RPMI8226 (cell line): Measurements from ENCODE around the gene MRPS14.

Experiments used
- DNase-seq: peaks from one replicate; pipeline ENCODE4 v3.0.0-alpha.2; 2015

The MRPS14 gene

DNA sequence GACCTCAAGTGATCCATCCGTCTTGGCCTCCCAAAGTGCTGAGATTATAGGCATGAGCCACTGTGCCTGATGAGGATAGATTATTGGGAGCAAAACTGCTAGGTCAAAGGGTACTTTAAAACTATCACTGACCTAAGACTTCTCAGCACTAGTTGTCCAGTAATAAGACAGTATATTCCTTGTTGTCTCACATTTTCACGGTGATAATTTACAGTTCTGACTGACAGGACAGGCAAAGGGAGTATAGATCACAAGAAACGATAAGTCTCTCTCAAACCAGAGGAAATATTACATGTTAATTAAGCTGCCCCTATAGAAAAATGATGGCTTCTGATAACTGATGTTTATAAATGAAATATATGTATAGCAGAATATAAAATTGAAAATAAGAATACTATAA lies 3.7 kb downstream of the MRPS14 start:
- DNase-seq: no peak

DNA sequence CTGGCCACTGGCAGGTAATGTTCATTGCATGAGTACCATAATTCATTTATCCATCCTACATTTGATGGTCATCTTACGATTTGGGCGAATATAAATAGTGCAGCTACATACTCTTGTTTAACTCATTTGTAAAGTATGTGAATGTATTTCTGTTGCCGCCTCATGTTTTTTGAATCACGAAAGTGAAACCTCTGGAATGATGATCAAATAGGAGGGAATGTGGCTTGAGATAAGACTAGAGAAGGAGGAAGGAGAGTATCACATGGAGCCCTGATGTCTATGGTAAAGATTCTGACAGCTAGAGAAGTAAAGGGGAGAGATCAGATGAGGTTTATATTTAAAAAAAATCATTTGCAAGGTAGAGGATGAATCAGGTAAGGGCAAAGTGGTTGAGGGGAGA lies 8.0 kb downstream of the MRPS14 start:
- DNase-seq: no peak

DNA sequence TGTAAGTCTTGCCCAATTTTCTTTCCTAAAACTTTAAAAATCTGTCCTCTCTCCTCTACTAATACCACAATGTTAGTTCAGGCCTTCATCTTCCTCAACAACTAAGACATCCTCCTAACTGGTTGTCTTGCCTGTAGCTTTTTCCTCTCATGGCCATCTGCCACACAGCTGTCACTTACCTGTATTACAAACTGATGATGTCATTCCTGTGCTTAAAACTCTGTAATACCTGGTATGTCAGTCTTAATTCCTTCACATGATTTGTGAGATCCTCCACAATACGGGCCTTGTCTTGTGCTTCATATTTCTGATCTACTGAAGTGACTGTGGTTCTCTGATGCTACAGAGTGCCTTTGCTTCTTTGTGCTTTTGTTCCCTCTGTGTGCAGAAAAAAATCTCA lies 9.8 kb downstream of the MRPS14 start:
- DNase-seq: no peak

DNA sequence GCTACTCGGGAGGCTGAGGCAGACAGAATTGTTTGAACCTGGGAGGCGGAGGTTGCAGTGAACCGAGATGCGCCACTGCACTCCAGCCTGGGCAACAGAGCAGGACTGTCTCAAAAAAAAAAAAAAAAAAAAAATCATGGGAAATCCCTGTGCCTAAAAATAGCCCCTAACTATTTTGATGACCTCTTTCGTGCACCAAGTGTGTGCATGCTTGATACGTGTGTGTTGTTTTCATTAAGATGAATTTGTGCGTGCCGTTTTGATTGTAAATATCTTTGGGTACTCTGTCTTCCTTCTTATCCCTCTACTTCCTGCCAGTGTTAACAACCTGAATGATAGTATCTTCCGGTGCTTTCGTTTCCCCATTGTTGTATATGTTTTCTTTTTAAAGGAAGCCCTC lies 13.7 kb downstream of the MRPS14 start:
- DNase-seq: no peak

DNA sequence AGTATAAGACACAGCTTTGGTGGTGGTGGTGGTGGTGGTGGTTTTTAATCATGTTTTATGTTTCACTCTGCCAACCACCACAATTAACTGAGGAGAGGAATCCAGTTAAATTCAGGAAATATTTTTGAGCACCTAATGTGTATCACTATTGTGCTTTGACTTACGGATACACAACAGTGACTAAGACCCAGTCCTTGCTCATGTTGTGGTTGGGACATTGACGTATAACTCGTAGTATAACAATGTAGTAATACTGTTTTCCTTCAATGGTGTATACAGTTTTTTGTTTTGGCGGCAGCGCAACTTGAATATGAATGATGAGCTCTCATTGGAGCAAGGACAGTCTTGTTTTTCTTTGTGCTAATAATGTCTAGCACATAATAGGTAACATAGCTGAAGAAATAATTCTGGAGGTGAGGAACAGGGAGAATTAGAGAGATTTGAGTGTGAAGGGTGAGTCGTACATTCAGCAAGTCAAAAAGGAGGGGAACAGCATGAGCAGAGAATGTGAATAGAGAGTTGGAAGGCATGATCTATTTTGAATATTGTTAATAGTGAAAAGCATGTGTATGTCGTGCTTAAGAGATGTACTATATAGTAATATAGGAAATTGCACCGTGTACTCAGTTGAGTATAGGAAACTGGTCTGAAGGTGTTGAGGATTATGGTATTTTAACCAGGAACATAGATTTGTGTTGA lies 18.0 kb downstream of the MRPS14 start:
- DNase-seq: no peak

DNA sequence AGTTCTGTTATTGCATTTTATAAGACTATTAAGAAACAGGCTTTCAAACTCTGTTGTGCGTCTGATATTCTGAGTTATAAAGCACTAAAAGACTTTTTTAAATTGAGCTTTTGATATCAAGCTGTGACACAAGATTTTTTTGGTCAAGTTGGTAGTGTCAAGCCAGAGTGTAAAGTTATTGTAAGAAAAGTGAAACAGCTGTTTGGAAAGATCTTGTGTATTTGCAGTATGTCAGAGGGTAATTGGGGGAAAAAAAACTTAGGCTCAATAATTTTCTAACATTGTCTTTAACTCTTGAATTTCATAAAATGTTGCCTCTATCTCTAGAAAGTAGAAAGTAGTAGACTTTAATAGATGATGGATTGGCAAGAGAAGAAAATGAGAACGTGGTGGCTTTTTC lies 19.7 kb downstream of the MRPS14 start:
- no peak for DNase-seq

DNA sequence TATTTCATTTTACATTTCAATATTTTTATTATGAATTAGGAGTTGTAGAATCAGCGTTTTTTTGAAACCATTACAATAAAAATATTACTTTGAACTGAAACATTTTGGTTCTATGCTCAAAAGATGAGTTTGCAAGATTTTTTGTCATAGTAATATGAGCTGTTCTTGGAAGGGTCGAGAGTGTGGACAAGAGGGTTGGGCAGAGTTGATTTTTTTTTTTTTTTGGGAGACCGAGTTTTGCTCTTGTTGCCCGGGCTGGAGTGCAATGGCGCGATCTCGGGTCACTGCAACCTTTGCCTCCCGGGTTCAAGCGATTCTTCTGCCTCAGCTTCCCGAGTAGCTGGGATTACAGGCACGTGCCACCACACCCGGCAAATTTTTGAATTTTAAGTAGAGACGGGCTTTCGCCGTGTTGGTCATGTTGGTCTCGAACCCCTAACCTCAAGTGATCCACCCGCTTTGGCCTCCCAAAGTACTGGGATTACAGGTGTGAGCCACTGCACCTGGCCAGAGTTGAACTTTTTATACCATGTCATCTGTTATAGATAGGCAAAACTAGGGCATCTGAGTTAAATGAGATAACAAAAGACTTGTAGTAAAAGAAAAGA lies 20.2 kb downstream of the MRPS14 start:
- no peak for DNase-seq

DNA sequence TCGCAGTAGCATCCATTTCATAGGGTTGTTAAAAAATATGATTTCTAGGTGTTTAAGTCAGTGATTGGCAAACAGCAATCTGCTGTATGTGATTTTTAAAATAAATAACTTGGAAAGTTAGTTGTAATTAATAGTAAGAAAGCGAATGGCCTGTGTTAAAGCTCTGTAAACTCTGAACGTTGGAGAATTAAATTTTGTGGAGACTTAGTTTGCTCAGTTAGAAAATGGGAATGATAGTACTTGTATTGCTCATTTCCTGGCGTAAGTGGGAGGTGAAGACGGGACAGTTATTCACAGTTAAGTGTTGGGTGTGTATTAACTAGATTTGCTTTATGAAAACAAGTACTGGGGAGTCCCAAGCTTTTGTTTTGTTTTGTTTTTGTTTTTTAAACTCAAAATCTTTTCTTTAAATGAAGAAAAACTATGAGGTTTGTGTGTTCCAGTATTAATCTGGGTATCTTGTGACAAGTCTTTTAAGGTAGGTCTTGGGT lies 22.5 kb downstream of the MRPS14 start:
- no peak for DNase-seq

DNA sequence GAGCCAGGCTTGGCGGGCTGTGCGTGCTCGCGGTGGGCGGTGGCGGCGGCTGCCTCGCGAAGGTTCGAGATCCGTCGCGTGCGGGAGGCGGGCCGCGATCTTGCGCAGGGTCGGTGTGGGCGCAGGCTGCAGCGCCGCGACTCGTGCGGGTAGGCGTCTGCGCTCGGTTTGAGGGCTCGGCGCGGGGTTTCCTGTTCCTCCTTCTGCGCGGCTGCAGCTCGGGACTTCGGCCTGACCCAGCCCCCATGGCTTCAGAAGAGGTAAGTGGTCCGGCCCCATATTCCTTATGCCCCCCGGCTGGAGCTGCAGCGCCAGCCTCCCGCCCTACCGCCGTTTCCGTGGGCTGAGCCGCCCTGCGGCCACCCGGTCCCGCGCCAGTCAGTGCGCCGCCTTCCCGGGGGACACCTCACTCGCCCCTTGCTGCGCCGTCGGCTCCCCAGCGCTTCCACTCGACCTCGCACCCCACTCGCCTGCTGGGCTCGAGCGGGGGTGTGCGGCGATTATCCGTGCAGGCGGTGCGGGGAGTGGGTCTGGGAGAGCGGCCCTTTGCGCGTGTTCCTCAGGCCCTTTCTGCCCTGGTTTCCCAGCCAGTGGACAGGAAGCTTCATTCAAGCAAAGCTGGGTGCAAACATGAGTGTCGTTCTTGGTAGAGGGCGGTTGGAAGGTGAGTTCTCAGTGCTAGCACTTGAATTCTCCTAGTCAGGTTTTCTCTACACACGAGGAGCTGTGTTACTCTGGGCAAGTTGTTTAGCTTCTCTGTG lies 23.1 kb downstream of the MRPS14 start, which contains the start of gene CACYBP:
Gene CACYBP, plus strand, starts transcription at position 12 of the 761 bp plus-strand sequence. Its CDS starts 234 bp downstream, at position 246.
- peak; percentile 55 for DNase-seq

DNA sequence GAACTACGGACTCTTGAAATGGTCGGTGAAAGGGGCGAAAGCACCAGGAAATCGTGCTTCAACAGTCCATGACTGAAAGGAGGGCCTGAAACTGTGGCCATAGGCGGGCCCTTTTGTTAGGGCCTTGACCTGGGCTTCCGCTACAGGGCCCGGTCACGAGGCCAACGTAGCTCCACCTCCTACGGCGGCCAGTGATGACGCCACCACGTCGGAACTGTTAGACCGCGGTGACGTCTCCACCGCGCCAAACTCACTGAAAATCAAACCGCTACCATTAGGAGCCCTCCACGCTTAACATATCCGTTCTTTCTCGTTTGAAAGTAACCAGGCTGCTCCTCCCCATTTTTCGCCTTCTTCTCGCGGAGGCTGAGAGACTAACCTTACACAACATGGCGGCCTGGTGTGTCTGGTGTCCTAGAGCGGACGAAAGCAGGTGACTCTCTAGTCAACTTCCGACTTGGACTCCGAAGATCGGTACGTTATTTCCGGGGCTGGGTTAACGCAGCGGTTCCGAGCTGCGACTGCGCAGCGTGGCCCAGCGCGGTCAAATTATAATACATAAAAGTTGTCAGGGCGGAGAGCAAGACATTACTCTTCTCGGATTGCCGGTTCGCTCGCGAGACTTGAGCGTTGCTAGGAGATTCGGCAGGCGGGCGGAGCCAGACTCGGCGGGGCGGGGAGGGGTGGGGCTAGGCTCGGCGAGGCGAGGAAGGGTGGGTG lies 23.8 kb downstream of the MRPS14 start:
- DNase-seq: peak; percentile 99

DNA sequence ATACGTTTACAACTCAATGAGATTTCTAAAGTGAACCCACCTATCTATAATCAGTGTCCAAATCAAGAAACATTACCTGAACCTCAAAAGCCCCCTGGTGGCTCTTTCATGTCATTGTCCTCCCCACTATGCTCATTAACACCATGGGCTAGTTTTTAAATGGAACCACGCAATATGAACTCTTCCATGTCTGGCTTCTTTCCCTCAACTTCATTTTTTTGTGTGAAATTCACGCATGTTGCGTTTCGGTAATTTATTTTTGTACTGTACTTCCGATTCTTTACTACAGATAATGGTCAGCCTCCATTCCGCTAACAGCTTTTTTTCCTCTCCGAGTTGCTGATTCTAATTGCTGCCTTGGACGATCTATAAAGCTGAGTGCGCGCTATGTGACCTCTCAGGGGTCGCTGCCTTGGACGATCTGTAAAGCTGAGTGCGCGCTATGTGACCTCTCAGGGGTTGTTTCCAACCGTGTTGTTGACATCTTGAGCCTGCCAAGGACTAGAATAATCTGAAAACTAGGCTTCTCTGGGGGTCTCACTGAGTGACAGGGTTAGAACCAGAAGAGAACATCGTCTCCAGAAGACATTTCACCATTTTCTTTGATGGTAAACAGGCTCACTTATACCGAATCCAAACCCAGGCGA lies 24.5 kb downstream of the MRPS14 start:
- peak; percentile 82 for DNase-seq

DNA sequence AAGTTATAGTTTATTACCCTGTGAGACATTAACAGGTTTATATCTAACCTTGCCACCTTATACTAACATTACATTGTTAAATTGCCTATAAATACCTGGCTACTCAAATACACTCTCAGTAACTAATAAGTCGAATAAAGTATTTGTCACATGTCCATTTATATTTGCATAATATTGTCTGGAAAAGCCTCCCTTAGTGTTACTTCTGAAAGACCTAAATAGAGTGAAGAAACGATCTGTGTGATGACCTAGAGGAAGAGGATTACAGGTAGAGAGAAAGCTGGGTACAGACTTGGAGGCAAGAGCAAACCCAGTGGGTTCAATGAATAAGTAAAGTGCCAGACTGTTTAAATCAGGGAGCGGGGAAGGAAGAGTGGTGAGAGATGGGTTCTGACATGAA lies 26.2 kb downstream of the MRPS14 start:
- DNase-seq: no peak

DNA sequence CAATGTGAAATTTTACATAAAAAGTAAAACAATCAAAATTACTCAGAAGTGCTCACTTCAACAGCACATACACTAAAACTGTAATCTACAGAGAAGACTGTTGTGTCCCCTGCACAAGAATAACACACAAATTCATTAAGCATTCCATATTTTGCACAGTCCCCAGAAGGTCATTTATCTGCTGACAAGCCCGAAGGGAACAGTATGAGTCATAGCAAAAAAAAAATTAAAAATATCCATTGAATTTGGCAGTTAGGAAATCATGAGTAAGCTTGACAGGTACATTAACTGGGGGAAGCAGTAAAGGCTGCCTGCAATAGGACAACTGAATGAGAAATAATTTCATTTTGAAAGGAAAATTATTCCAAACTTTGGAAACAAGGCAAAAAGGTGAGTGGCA lies 26.7 kb downstream of the MRPS14 start:
- no peak for DNase-seq

DNA sequence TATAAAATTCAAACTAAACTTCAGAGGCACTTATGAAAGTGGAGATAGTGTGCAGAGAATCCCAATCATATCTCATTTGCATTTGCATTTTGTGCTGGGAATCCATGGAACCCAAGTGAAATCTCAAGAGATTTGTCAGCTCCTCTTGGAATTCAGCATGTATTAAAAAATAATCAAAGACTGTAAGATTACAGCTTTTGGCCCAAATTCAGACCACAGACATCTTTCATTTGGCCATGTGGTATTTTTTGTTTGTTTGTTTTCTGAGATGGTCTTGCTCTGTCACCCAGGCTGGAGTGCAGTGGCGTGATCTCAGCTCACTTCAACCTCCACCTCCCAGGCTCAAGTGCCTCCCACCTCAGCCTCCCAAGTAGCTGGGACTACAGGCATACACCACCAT lies 27.3 kb downstream of the MRPS14 start:
- DNase-seq: no peak

DNA sequence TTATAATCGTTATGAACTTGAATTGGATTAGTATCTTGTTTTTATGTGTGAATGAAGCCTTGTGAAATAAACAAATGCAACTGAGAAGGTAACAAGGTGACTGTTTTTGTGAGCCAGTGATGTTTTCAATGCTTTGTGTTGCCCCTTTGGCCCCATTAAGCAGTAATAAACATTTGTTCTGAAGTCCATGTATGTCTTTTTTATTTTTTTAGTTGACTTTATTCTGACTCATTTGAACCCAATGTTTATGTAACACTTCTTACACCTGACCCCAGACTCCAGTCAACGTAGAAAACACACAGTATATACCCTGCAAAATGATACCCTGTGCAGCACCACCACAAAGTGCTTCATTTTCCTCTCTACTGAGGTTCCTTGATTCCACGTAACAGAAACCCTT lies 28.1 kb downstream of the MRPS14 start:
- DNase-seq: no peak

DNA sequence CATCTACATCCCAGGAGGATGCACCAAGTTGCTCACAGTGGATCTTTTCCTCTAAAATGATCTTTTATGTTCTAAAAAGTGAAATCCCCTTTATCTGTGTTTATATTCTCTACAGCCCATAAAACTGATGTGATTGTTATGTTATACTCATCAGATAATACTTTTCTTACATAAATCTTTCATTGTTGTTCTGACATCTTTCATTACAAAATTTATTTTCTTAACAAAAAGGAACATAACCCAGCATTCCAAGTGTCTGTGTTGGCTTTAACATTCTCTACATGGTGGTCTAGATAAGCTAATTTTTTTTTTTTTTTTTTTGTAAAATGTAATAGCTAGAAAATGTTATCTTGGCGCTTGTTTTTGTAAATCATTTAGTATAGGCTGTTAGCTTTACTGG lies 31.8 kb downstream of the MRPS14 start:
- DNase-seq: no peak

DNA sequence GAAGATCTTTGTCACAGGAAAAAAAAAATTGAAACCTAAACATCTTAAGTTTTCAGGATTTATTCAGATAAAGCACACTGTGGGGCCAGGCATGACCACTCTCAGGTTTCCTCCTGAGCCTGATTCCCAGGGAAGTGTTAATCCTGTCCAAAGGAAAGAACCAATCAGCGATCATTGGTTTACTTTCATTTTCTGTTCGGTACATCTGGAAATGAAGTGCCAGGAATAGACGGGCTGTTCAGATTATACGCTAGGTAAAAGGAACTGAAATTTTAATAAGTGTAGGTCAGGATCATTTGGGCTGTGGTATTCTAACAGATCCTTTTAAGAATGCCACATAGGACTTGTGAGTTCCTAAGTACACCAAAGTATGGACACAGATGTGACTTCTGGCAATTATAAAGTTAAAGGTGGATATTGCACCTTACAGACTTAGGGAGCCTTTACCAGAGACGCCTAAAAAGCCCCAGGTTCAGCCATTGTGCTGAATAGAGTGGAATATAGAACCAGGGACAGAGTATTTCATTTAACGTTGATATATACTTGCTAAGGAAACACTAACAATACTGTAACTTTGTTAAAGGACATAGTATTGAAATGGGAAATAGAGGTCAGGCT lies 32.7 kb downstream of the MRPS14 start:
- peak; percentile 65 for DNase-seq

DNA sequence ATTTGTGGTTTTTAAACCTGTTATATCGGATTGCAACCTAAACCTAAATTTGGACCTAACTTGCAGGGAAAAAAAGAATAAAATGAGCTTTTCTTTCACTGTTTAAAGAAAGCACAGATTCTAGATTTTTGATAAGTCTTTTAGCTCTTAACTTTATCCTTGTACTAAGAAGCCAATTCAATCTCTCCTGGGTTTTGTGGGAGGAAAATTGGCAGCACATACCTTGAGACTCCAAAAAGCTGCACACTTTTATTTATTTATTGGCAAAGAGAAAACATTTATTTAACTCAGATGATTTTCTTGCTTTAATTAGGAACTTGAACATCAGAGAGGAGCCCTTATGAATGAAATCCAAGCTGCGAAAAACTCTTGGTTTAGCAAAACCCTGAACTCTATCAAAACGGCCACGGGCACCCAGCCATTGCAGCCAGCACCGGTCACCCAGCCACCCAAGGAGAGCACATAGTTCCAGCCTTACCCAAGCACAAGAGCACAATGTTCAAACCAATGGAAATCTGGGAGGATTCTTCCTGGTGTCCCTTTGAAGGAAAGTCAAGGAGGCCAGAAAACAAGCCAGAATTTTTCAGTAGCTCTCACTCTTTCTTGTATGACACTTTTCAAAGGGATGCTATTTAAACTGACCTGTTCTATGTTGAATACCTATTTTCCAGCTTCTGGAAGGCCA lies 33.5 kb downstream of the MRPS14 start:
- no peak for DNase-seq

DNA sequence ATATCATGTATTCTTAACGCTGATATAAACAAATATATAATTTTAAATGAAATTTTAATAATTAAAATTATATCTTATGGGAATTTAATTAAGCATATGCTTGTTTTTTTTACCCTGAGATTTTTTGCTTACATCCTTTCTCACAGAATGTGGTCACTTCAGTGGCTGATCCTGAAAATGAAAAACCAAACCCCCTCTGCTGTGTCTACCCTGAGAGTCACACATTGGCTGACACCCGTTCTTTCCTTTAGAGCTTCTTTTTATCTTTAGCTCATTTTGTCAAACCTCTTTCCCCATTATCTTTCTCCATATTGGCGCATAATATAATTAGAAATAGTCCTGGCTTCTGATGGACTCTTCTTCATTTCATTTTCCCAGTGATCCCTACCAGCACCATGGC lies 34.2 kb downstream of the MRPS14 start:
- DNase-seq: no peak

DNA sequence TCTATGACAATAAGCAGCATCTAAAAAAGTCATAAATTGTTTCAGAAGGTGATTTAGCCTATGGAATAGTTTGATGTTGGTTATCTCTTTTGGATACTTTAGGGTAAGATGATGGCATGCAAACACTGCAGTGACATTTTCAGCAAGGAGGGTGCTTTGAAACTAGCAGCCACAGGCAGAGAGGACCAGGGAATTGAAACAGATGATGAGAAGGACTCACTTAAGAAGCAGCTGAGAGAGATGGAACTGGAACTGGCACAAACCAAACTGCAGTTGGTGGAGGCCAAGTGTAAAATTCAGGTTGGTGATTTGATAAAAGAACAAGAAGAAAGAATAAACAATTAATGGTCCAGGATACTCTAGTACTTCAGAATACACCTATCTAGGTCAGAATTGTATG lies 34.7 kb downstream of the MRPS14 start:
- DNase-seq: no peak

DNA sequence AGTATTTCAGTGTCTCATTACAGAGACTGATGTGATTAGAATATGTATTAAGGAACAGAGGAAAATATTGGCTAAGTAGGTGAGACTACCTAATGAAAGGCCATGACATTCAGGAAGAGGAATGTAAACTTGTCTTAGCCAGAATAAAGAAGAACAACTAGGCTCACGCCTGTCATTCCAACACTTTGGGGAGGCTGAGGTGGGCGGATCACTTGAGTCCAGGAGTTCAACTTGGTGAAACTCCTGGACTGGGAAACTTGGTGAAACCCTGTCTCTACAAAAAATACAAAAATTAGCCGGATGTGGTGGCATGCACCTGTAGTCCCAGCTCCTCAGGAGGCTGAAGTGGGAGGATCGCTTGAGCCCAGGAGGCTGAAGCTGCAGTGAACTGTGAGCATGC lies 38.3 kb downstream of the MRPS14 start:
- no peak for DNase-seq
